ENCODE data around the gene SORT1.

The SORT1 gene

GRCh38 chr1:109392788-109393616, 4.7 kb downstream of the SORT1 start:
- Histone ChIP-seq H3K4me3 (ENCODE audit: low read length) (no peak overlapping the region), H3K79me2 (ENCODE audit: low read length) (no peaks in the 10 kb centered on the region), H3K4me1 (ENCODE audit: low read length) (peaks cover 45% of the 10 kb centered on the region), H3K36me3 (replicated peaks; ENCODE audit: low read depth, low read length) (no peaks in the 10 kb centered on the region), H2AFZ (ENCODE audit: low read depth, low read length) (no peak overlapping the region), H3K27me3 (ENCODE audit: low read depth, low read length) (peaks cover 48% of the 10 kb centered on the region), H3K27ac (ENCODE audit: low read length) (no peak overlapping the region), H3K9ac (ENCODE audit: low read length) (no peak overlapping the region), H3K4me2 (ENCODE audit: low read length) (no peak overlapping the region), H4K20me1 (ENCODE audit: insufficient read depth, low read length) (no peaks in the 10 kb centered on the region), H3K9me3 (ENCODE audit: insufficient read depth, low read length) (no peaks in the 10 kb centered on the region)
- TF ChIP-seq CTCF (IDR thresholded peaks at IDR 0.05; ENCODE audit: low read depth, low read length): no peak
- no peak for TF ChIP-seq EZH2phosphoT487 (IDR thresholded peaks at IDR 0.05; ENCODE audit: low read depth)

- Histone ChIP-seq H3K4me2 (ENCODE audit: low read length) (peak overlapping the region; percentile 66), H3K27me3 (ENCODE audit: low read depth, low read length) (peaks cover 46% of the 10 kb centered on the region), H3K4me3 (ENCODE audit: low read length) (no peak overlapping the region), H3K27ac (ENCODE audit: low read length) (no peak overlapping the region), H4K20me1 (ENCODE audit: insufficient read depth, low read length) (no peaks in the 10 kb centered on the region), H3K79me2 (ENCODE audit: low read length) (no peaks in the 10 kb centered on the region), H3K4me1 (ENCODE audit: low read length) (peaks cover 45% of the 10 kb centered on the region), H2AFZ (ENCODE audit: low read depth, low read length) (no peak overlapping the region), H3K36me3 (replicated peaks; ENCODE audit: low read depth, low read length) (no peaks in the 10 kb centered on the region), H3K9me3 (ENCODE audit: insufficient read depth, low read length) (no peaks in the 10 kb centered on the region), H3K9ac (ENCODE audit: low read length) (no peak overlapping the region)
- TF ChIP-seq CTCF (IDR thresholded peaks at IDR 0.05; ENCODE audit: low read depth, low read length) (no peak), EZH2phosphoT487 (IDR thresholded peaks at IDR 0.05; ENCODE audit: low read depth) (no peak)
Observed at GRCh38 chr1:109392037-109392787, 5.5 kb downstream of the SORT1 start.

- TF ChIP-seq CTCF (IDR thresholded peaks at IDR 0.05; ENCODE audit: low read depth, low read length) (no peak), EZH2phosphoT487 (IDR thresholded peaks at IDR 0.05; ENCODE audit: low read depth) (no peak)
- Histone ChIP-seq H3K4me2 (ENCODE audit: low read length) (peak overlapping the region; percentile 66), H4K20me1 (ENCODE audit: insufficient read depth, low read length) (no peaks in the 10 kb centered on the region), H3K9ac (ENCODE audit: low read length) (no peak overlapping the region), H3K27me3 (ENCODE audit: low read depth, low read length) (peaks cover 40% of the 10 kb centered on the region), H3K4me3 (ENCODE audit: low read length) (peak overlapping the region; percentile 42), H3K36me3 (replicated peaks; ENCODE audit: low read depth, low read length) (no peaks in the 10 kb centered on the region), H3K79me2 (ENCODE audit: low read length) (no peaks in the 10 kb centered on the region), H3K4me1 (ENCODE audit: low read length) (peaks cover 40% of the 10 kb centered on the region), H3K27ac (ENCODE audit: low read length) (no peak overlapping the region), H2AFZ (ENCODE audit: low read depth, low read length) (no peak overlapping the region), H3K9me3 (ENCODE audit: insufficient read depth, low read length) (no peaks in the 10 kb centered on the region)
Observed at GRCh38 chr1:109391626-109392025, 6.1 kb downstream of the SORT1 start.

- peaks cover 36% of the 10 kb centered on the region for H3K27me3 ChIP-seq (ENCODE audit: low read depth, low read length)
- H4K20me1 ChIP-seq (ENCODE audit: insufficient read depth, low read length): no peaks in the 10 kb centered on the region
- no peak overlapping the region for H3K9ac ChIP-seq (ENCODE audit: low read length)
- no peaks in the 10 kb centered on the region for H3K9me3 ChIP-seq (ENCODE audit: insufficient read depth, low read length)
- no peaks in the 10 kb centered on the region for H3K79me2 ChIP-seq (ENCODE audit: low read length)
- no peak overlapping the region for H3K27ac ChIP-seq (ENCODE audit: low read length)
- no peaks in the 10 kb centered on the region for H3K36me3 ChIP-seq (replicated peaks; ENCODE audit: low read depth, low read length)
- peak overlapping the region; percentile 42 for H3K4me3 ChIP-seq (ENCODE audit: low read length)
- TF ChIP-seq EZH2phosphoT487 (IDR thresholded peaks at IDR 0.05; ENCODE audit: low read depth) (no peak), CTCF (IDR thresholded peaks at IDR 0.05; ENCODE audit: low read depth, low read length) (no peak)
- H2AFZ ChIP-seq (ENCODE audit: low read depth, low read length): no peak overlapping the region
- peak overlapping the region; percentile 66 for H3K4me2 ChIP-seq (ENCODE audit: low read length)
- H3K4me1 ChIP-seq (ENCODE audit: low read length): peaks cover 38% of the 10 kb centered on the region
Observed at GRCh38 chr1:109391157-109391556, 6.6 kb downstream of the SORT1 start.
